Activated B cell treated with CpG ODN at 0.5 μM for 24 hours (primary cell): Measurements from ENCODE around the gene MTM1. TPM values are rescaled to one million over a fixed set of nuclear protein-coding genes. Genes with fewer than 3 reads are reported as not detected.
A peak's percentile ranks its signal among the peaks of the same experiment; 100 is the strongest.

Experiments used
- ATAC-seq: fragments of 200-7000 bp; cut with Tn5 transposase; one replicate; pipeline ENCODE4 v1.10.0; 2021; ENCODE audit warnings: low read depth, mild to moderate bottlenecking, moderate library complexity
- CTCF ChIA-PET: fragments of 350-600 bp; sonication (Branson Sonifier 250); formaldehyde crosslinking; loops from one replicate; lab custom pipeline; 2021; ENCODE audit warnings: antibody characterized with exemption; lab: Charles Lee
- POLR2A ChIA-PET: fragments of 350-600 bp; sonication (Branson Sonifier 250); formaldehyde crosslinking; loops from one replicate; lab custom pipeline; 2021; ENCODE audit warnings: antibody characterized with exemption; lab: Charles Lee
- DNase-seq: peaks from one replicate; pipeline ENCODE4 v3.0.0; 2022
- H3K27ac Mint-ChIP-seq: one replicate; pipeline ENCODE4 v1.8.0; 2020; ENCODE audit warnings: mixed read lengths
- H3K27me3 Mint-ChIP-seq: one replicate; pipeline ENCODE4 v1.8.0; 2021; ENCODE audit warnings: mixed read lengths
- H3K36me3 Mint-ChIP-seq: one replicate; pipeline ENCODE4 v1.8.0; 2021; ENCODE audit warnings: low read depth, mixed read lengths
- H3K4me1 Mint-ChIP-seq: one replicate; pipeline ENCODE4 v1.8.0; 2021; ENCODE audit warnings: mixed read lengths
- H3K4me3 Mint-ChIP-seq: one replicate; pipeline ENCODE4 v1.8.0; 2020; ENCODE audit warnings: mild to moderate bottlenecking, mixed read lengths
- H3K9me3 Mint-ChIP-seq: one replicate; pipeline ENCODE4 v1.8.0; 2020; ENCODE audit warnings: mixed read lengths
- CTCF ChIP-seq: fragments of 200-600 bp; IDR thresholded peaks from one replicate; pipeline ENCODE4 v1.8.0; 2022; ENCODE audit warnings: antibody characterized with exemption, mild to moderate bottlenecking
- intact Hi-C: fragments of 100-400 bp; cut with micrococcal nuclease; formaldehyde crosslinking; loops from one replicate; pipeline ENCODE4 v1.15.1; 2024
- total RNA-seq: library from RNA; stranded (reverse); gene quantifications from 2 replicates; pipeline ENCODE4 v1.2.3, GENCODE V29; 2022

The MTM1 gene
- total RNA-seq, 1 donor from 2014 or later: 24.4 TPM

GRCh38 chrX:150607201-150607600 lies 38.8 kb downstream of the MTM1 start:
- intact Hi-C loops: no loop called here
- H3K9me3 Mint-ChIP-seq: no peaks in the 10 kb centered on the region
- ChIA-PET POLR2A (no interaction called here), CTCF (no interaction called here)
- H3K4me1 Mint-ChIP-seq: peaks cover 6% of the 10 kb centered on the region
- TF ChIP-seq CTCF: no peak
- H3K36me3 Mint-ChIP-seq: peaks cover 58% of the 10 kb centered on the region
- H3K27ac Mint-ChIP-seq: no peak overlapping the region
- ATAC-seq (no peak), DNase-seq (no peak)
- H3K27me3 Mint-ChIP-seq: no peaks in the 10 kb centered on the region
- no peak overlapping the region for H3K4me3 Mint-ChIP-seq

GRCh38 chrX:150610043-150610442 lies 41.6 kb downstream of the MTM1 start:
- Mint-ChIP-seq H3K4me3 (no peak overlapping the region), H3K4me1 (peaks cover 6% of the 10 kb centered on the region), H3K9me3 (no peaks in the 10 kb centered on the region), H3K27me3 (no peaks in the 10 kb centered on the region), H3K27ac (no peak overlapping the region), H3K36me3 (peaks cover 55% of the 10 kb centered on the region)
- intact Hi-C loops: no loop called here
- ATAC-seq (no peak), DNase-seq (no peak)
- ChIA-PET CTCF (interaction anchor here (1.3 kb wide), 1 partner anchor 23 kb away, joined by 4 read pairs; no protein-coding TSS in a partner anchor), POLR2A (no interaction called here)
- no peak for TF ChIP-seq CTCF

GRCh38 chrX:150610446-150610845 lies 42.0 kb downstream of the MTM1 start:
- Mint-ChIP-seq H3K36me3 (peaks cover 59% of the 10 kb centered on the region), H3K9me3 (no peaks in the 10 kb centered on the region), H3K4me3 (no peak overlapping the region), H3K4me1 (peaks cover 6% of the 10 kb centered on the region), H3K27me3 (no peaks in the 10 kb centered on the region), H3K27ac (no peak overlapping the region)
- no peak for TF ChIP-seq CTCF
- DNase-seq (no peak), ATAC-seq (no peak)
- ChIA-PET POLR2A (no interaction called here), CTCF (interaction anchor here (1.3 kb wide), 1 partner anchor 23 kb away, joined by 4 read pairs; no protein-coding TSS in a partner anchor)
- intact Hi-C loops: no loop called here

- no peak overlapping the region for H3K27ac Mint-ChIP-seq
- POLR2A ChIA-PET: no interaction called here
- peaks cover 64% of the 10 kb centered on the region for H3K36me3 Mint-ChIP-seq
- no peaks in the 10 kb centered on the region for H3K9me3 Mint-ChIP-seq
- intact Hi-C loops: no loop called here
- DNase-seq (no peak), ATAC-seq (no peak)
- TF ChIP-seq CTCF: no peak
- peaks cover 9% of the 10 kb centered on the region for H3K4me1 Mint-ChIP-seq
- no peak overlapping the region for H3K4me3 Mint-ChIP-seq
- H3K27me3 Mint-ChIP-seq: no peaks in the 10 kb centered on the region
- CTCF ChIA-PET: no interaction called here
These were observed 46.9 kb downstream of the MTM1 start for GRCh38 chrX:150615356-150615755.

GRCh38 chrX:150616179-150616862 lies 47.9 kb downstream of the MTM1 start:
- TF ChIP-seq CTCF: no peak
- POLR2A ChIA-PET: no interaction called here
- Mint-ChIP-seq H3K4me1 (peaks cover 9% of the 10 kb centered on the region), H3K36me3 (peaks cover 65% of the 10 kb centered on the region), H3K9me3 (no peaks in the 10 kb centered on the region), H3K27ac (no peak overlapping the region), H3K27me3 (no peaks in the 10 kb centered on the region), H3K4me3 (no peak overlapping the region)
- DNase-seq: no peak
- CTCF ChIA-PET: no interaction called here
- intact Hi-C loops: no loop called here
- ATAC-seq: peak; percentile 25
